Activated naive CD8-positive, alpha-beta T cell treated with anti-CD3 and anti-CD28 coated beads, Interleukin-2, amount 10 ng/mL, durations not matched to agents 7 days and 5 days (primary cell): ENCODE results near the gene RNF214. TPM values are rescaled to one million over a fixed set of nuclear protein-coding genes. Genes with fewer than 3 reads are reported as not detected.

ENCODE experiments used
- ATAC-seq: fragments of 150-1000 bp; cut with Tn5 transposase; one replicate; pipeline ENCODE4 v1.10.0; 2021; ENCODE audit warnings: low read depth, moderate library complexity
- POLR2A ChIA-PET: fragments of 350-600 bp; sonication (Branson Sonifier 250); formaldehyde crosslinking; loops from one replicate; lab custom pipeline; 2021; ENCODE audit warnings: antibody characterized with exemption; lab: Charles Lee
- DNase-seq: peaks from one replicate; pipeline ENCODE4 v3.0.0; 2021
- H3K27ac Mint-ChIP-seq: one replicate; pipeline ENCODE4 v1.8.0; 2022; ENCODE audit warnings: mild to moderate bottlenecking, mixed read lengths
- H3K27me3 Mint-ChIP-seq: one replicate; pipeline ENCODE4 v1.8.0; 2022; ENCODE audit warnings: mild to moderate bottlenecking, moderate library complexity, mixed read lengths
- H3K36me3 Mint-ChIP-seq: one replicate; pipeline ENCODE4 v1.8.0; 2021; ENCODE audit warnings: mild to moderate bottlenecking, mixed read lengths
- H3K4me1 Mint-ChIP-seq: one replicate; pipeline ENCODE4 v1.8.0; 2021; ENCODE audit warnings: mixed read lengths
- H3K4me3 Mint-ChIP-seq: one replicate; pipeline ENCODE4 v1.8.0; 2022; ENCODE audit warnings: mild to moderate bottlenecking, moderate library complexity, mixed read lengths
- H3K9me3 Mint-ChIP-seq: one replicate; pipeline ENCODE4 v1.8.0; 2021; ENCODE audit warnings: mixed read lengths
- total RNA-seq, 2 experiments: library from RNA; stranded (reverse); gene quantifications; one replicate each; pipeline ENCODE4 v1.2.3, GENCODE V29; 2021

Gene RNF214
- total RNA-seq, 2 experiments from 2014 or later, result 22.6 to 26.0 TPM

- Mint-ChIP-seq H3K4me1 (no peaks in the 10 kb centered on the region), H3K36me3 (peaks cover 2% of the 10 kb centered on the region), H3K27me3 (no peaks in the 10 kb centered on the region), H3K9me3 (no peaks in the 10 kb centered on the region), H3K27ac (no peak overlapping the region), H3K4me3 (no peak overlapping the region)
- ATAC-seq (no peak), DNase-seq (no peak)
- POLR2A ChIA-PET, result no interaction called here
Measured at GRCh38 chr11:117295438-117296137, 63.1 kb downstream of the RNF214 start.

GRCh38 chr11:117296881-117297280 lies 64.4 kb downstream of the RNF214 start:
- Mint-ChIP-seq H3K4me1 (no peaks in the 10 kb centered on the region), H3K4me3 (no peak overlapping the region), H3K9me3 (no peaks in the 10 kb centered on the region), H3K36me3 (peaks cover 2% of the 10 kb centered on the region), H3K27me3 (no peaks in the 10 kb centered on the region), H3K27ac (peak overlapping the region; percentile 3)
- DNase-seq (no peak), ATAC-seq (no peak)
- POLR2A ChIA-PET, result no interaction called here

GRCh38 chr11:117298195-117298594 lies 65.7 kb downstream of the RNF214 start:
- H3K27ac Mint-ChIP-seq, result no peak overlapping the region
- POLR2A ChIA-PET, result no interaction called here

GRCh38 chr11:117299351-117300282 lies 67.1 kb downstream of the RNF214 start:
- H3K4me1 Mint-ChIP-seq, result no peaks in the 10 kb centered on the region
- H3K9me3 Mint-ChIP-seq, result no peaks in the 10 kb centered on the region
- POLR2A ChIA-PET, result no interaction called here
- no peak overlapping the region for H3K27ac Mint-ChIP-seq
- ATAC-seq (no peak), DNase-seq (no peak)
- no peak overlapping the region for H3K4me3 Mint-ChIP-seq
- no peaks in the 10 kb centered on the region for H3K27me3 Mint-ChIP-seq
- no peaks in the 10 kb centered on the region for H3K36me3 Mint-ChIP-seq

More at GRCh38 chr11:117298195-117298594, 65.7 kb downstream of the RNF214 start:
- no peaks in the 10 kb centered on the region for H3K4me1 Mint-ChIP-seq
- no peak overlapping the region for H3K4me3 Mint-ChIP-seq
- no peak for ATAC-seq
- H3K9me3 Mint-ChIP-seq, result no peaks in the 10 kb centered on the region
- H3K36me3 Mint-ChIP-seq, result no peaks in the 10 kb centered on the region
- no peak for DNase-seq
- no peaks in the 10 kb centered on the region for H3K27me3 Mint-ChIP-seq

- DNase-seq (no peak), ATAC-seq (no peak)
- Mint-ChIP-seq H3K36me3 (no peaks in the 10 kb centered on the region), H3K27me3 (no peaks in the 10 kb centered on the region), H3K9me3 (no peaks in the 10 kb centered on the region), H3K4me1 (no peaks in the 10 kb centered on the region), H3K27ac (no peak overlapping the region), H3K4me3 (no peak overlapping the region)
- POLR2A ChIA-PET, result no interaction called here
Measured at GRCh38 chr11:117300283-117300663, 67.8 kb downstream of the RNF214 start.

GRCh38 chr11:117300773-117301172 lies 68.3 kb downstream of the RNF214 start:
- Mint-ChIP-seq H3K4me1 (no peaks in the 10 kb centered on the region), H3K4me3 (no peak overlapping the region), H3K27ac (no peak overlapping the region), H3K9me3 (no peaks in the 10 kb centered on the region), H3K36me3 (no peaks in the 10 kb centered on the region), H3K27me3 (no peaks in the 10 kb centered on the region)
- POLR2A ChIA-PET, result no interaction called here
- no peak for ATAC-seq
- DNase-seq, result no peak

- Mint-ChIP-seq H3K27me3 (no peaks in the 10 kb centered on the region), H3K36me3 (no peaks in the 10 kb centered on the region), H3K4me1 (no peaks in the 10 kb centered on the region), H3K9me3 (no peaks in the 10 kb centered on the region), H3K27ac (no peak overlapping the region), H3K4me3 (no peak overlapping the region)
- ATAC-seq (no peak), DNase-seq (no peak)
- POLR2A ChIA-PET, result no interaction called here
Measured at GRCh38 chr11:117302228-117302627, 69.8 kb downstream of the RNF214 start.

- ATAC-seq, result no peak
- H3K4me3 Mint-ChIP-seq, result no peak overlapping the region
- H3K9me3 Mint-ChIP-seq, result no peaks in the 10 kb centered on the region
- DNase-seq, result no peak
- no peak overlapping the region for H3K27ac Mint-ChIP-seq
- POLR2A ChIA-PET, result no interaction called here
- H3K27me3 Mint-ChIP-seq, result no peaks in the 10 kb centered on the region
- H3K36me3 Mint-ChIP-seq, result no peaks in the 10 kb centered on the region
- no peaks in the 10 kb centered on the region for H3K4me1 Mint-ChIP-seq
Measured at GRCh38 chr11:117303101-117303500, 70.6 kb downstream of the RNF214 start.

- POLR2A ChIA-PET, result no interaction called here
- no peak overlapping the region for H3K27ac Mint-ChIP-seq
- DNase-seq (no peak), ATAC-seq (no peak)
- H3K9me3 Mint-ChIP-seq, result no peaks in the 10 kb centered on the region
- no peak overlapping the region for H3K4me3 Mint-ChIP-seq
- H3K36me3 Mint-ChIP-seq, result no peaks in the 10 kb centered on the region
- H3K27me3 Mint-ChIP-seq, result no peaks in the 10 kb centered on the region
- H3K4me1 Mint-ChIP-seq, result no peaks in the 10 kb centered on the region
Measured at GRCh38 chr11:117303646-117304315, 71.3 kb downstream of the RNF214 start.

GRCh38 chr11:117305145-117305544 lies 72.7 kb downstream of the RNF214 start:
- Mint-ChIP-seq H3K4me1 (no peaks in the 10 kb centered on the region), H3K27me3 (peaks cover 6% of the 10 kb centered on the region), H3K27ac (no peak overlapping the region), H3K9me3 (no peaks in the 10 kb centered on the region), H3K36me3 (no peaks in the 10 kb centered on the region), H3K4me3 (no peak overlapping the region)
- POLR2A ChIA-PET, result no interaction called here
- ATAC-seq (no peak), DNase-seq (no peak)

GRCh38 chr11:117309310-117309709 lies 76.8 kb downstream of the RNF214 start:
- Mint-ChIP-seq H3K27ac (no peak overlapping the region), H3K9me3 (no peaks in the 10 kb centered on the region), H3K4me3 (no peak overlapping the region), H3K36me3 (no peaks in the 10 kb centered on the region), H3K27me3 (peaks cover 28% of the 10 kb centered on the region), H3K4me1 (peaks cover 1% of the 10 kb centered on the region)
- DNase-seq (no peak), ATAC-seq (no peak)
- POLR2A ChIA-PET, result no interaction called here

GRCh38 chr11:117313091-117313490 lies 80.6 kb downstream of the RNF214 start:
- peaks cover 8% of the 10 kb centered on the region for H3K4me1 Mint-ChIP-seq
- H3K36me3 Mint-ChIP-seq, result no peaks in the 10 kb centered on the region
- no peaks in the 10 kb centered on the region for H3K9me3 Mint-ChIP-seq
- no peak overlapping the region for H3K27ac Mint-ChIP-seq
- POLR2A ChIA-PET, result interaction anchor here (0.6 kb wide), 1 partner anchor 329 kb away, joined by 3 read pairs; no protein-coding TSS in a partner anchor
- peaks cover 55% of the 10 kb centered on the region for H3K27me3 Mint-ChIP-seq
- ATAC-seq (no peak), DNase-seq (no peak)
- H3K4me3 Mint-ChIP-seq, result no peak overlapping the region
